IMR-90 (cell line): ENCODE data around the gene HOXA5. TPM values are rescaled to one million over a fixed set of nuclear protein-coding genes. Genes with fewer than 3 reads are reported as not detected.

Experiments
- ATAC-seq: fragments of 200-7000 bp; cut with Tn5 transposase; 2 replicates; pipeline ENCODE4 v1.9.1; 2020; ENCODE audit warnings: low read depth, mild to moderate bottlenecking, moderate library complexity
- BruUV-seq: library from RNA; stranded (reverse); fragments of 400-500 nt; replicated peaks from 2 replicates; lab custom pipeline; 2021; lab: Mats Ljungman, UMichigan
- CTCF ChIA-PET: fragments of 300-600 bp; formaldehyde crosslinking; extraction: SDS; loops from one replicate; lab custom pipeline; 2021; ENCODE audit warnings: antibody characterized with exemption; lab: Yijun Ruan, JAX
- POLR2A ChIA-PET: fragments of 300-600 bp; sonication (Branson Sonifier 250); formaldehyde crosslinking; loops from one replicate; lab custom pipeline; 2022; ENCODE audit warnings: antibody characterized with exemption; ENCODE audit not compliant: unreplicated experiment; lab: Charles Lee
- DNase-seq: peaks from one replicate; pipeline ENCODE4 v3.0.0; 2013
- H2AFZ ChIP-seq: replicated peaks from 2 replicates; pipeline ENCODE3; 2013; ENCODE audit warnings: low read length, mild to moderate bottlenecking; ENCODE audit not compliant: poor library complexity
- H2AK5ac ChIP-seq: 2 replicates; pipeline ENCODE4 v1.6.1; 2013; ENCODE audit warnings: low read depth, low read length, inconsistent platforms
- H2AK9ac ChIP-seq: replicated peaks from 2 replicates; pipeline ENCODE3; 2013; ENCODE audit warnings: mild to moderate bottlenecking, low read depth, low read length, moderate library complexity; ENCODE audit not compliant: poor library complexity
- H2BK120ac ChIP-seq: 2 replicates; pipeline ENCODE4 v1.6.1; 2013; ENCODE audit warnings: low read depth, low read length, inconsistent platforms
- H2BK15ac ChIP-seq: 3 replicates; pipeline ENCODE4 v1.6.1; 2013; ENCODE audit warnings: low read depth, low read length, inconsistent platforms
- H2BK20ac ChIP-seq: 2 replicates; pipeline ENCODE4 v1.6.1; 2013; ENCODE audit warnings: low read depth, mild to moderate bottlenecking, inconsistent platforms, low read length, moderate library complexity
- H2BK5ac ChIP-seq: 2 replicates; pipeline ENCODE4 v1.6.1; 2013; ENCODE audit warnings: mild to moderate bottlenecking, low read depth, low read length, inconsistent platforms; ENCODE audit not compliant: poor library complexity, severe bottlenecking
- H3K14ac ChIP-seq: replicated peaks from 2 replicates; pipeline ENCODE4 v1.6.1; 2013; ENCODE audit warnings: low read depth, low read length, inconsistent platforms
- H3K18ac ChIP-seq: 2 replicates; pipeline ENCODE4 v1.6.1; 2013; ENCODE audit warnings: low read depth, low read length, control low read depth
- H3K23ac ChIP-seq: 2 replicates; pipeline ENCODE4 v1.6.1; 2013; ENCODE audit warnings: low read depth, low read length, inconsistent platforms
- H3K27ac ChIP-seq: 2 replicates; pipeline ENCODE4 v1.5.1; 2013; ENCODE audit warnings: mild to moderate bottlenecking, control low read depth, low read length; ENCODE audit not compliant: insufficient read depth
- H3K27me3 ChIP-seq: 2 replicates; pipeline ENCODE4 v1.6.1; 2013; ENCODE audit warnings: low read length; ENCODE audit not compliant: control insufficient read depth, insufficient read depth
- H3K36me3 ChIP-seq: 2 replicates; pipeline ENCODE4 v1.6.1; 2013; ENCODE audit warnings: low read length, mixed read lengths; ENCODE audit not compliant: control insufficient read depth, insufficient read depth
- H3K4ac ChIP-seq: 2 replicates; pipeline ENCODE4 v1.6.1; 2013; ENCODE audit warnings: low read depth, low read length, inconsistent platforms
- H3K4me1 ChIP-seq: 2 replicates; pipeline ENCODE4 v1.6.1; 2013; ENCODE audit warnings: low read length, mixed read lengths; ENCODE audit not compliant: control insufficient read depth, insufficient read depth
- H3K4me2 ChIP-seq: 2 replicates; pipeline ENCODE4 v1.6.1; 2013; ENCODE audit warnings: low read depth, mild to moderate bottlenecking, control low read depth, low read length, moderate library complexity
- H3K4me3 ChIP-seq: 2 replicates; pipeline ENCODE4 v1.5.1; 2013; ENCODE audit warnings: low read depth, mild to moderate bottlenecking, control low read depth, low read length, moderate library complexity; ENCODE audit not compliant: insufficient read depth
- H3K56ac ChIP-seq: 2 replicates; pipeline ENCODE4 v1.6.1; 2013; ENCODE audit warnings: low read length, inconsistent platforms; ENCODE audit not compliant: insufficient read depth; ENCODE audit errors: extremely low read depth
- H3K79me1 ChIP-seq, 2 experiments: 2 replicates each; pipeline ENCODE4 v1.6.1; 2013; ENCODE audit warnings: low read length in 2 of 2, inconsistent platforms in 1 of 2, low read depth in 1 of 2
- H3K9ac ChIP-seq: 2 replicates; pipeline ENCODE4 v1.6.1; 2013; ENCODE audit warnings: low read depth, low read length, control low read depth
- H3K9me1 ChIP-seq: 2 replicates; pipeline ENCODE4 v1.6.1; 2013; ENCODE audit warnings: low read length, inconsistent platforms; ENCODE audit not compliant: insufficient read depth
- H3K9me3 ChIP-seq: 2 replicates; pipeline ENCODE4 v1.6.1; 2013; ENCODE audit warnings: low read length; ENCODE audit not compliant: control insufficient read depth, insufficient read depth
- H4K20me1 ChIP-seq: 2 replicates; pipeline ENCODE4 v1.6.1; 2013; ENCODE audit warnings: low read length, inconsistent platforms; ENCODE audit not compliant: insufficient read depth
- H4K5ac ChIP-seq: 2 replicates; pipeline ENCODE4 v1.6.1; 2013; ENCODE audit warnings: mild to moderate bottlenecking, low read depth, low read length, control low read depth
- H4K8ac ChIP-seq, 2 experiments: 2 replicates each; pipeline ENCODE4 v1.6.1; 2013; ENCODE audit warnings: low read depth in 2 of 2, low read length in 2 of 2, control low read depth in 1 of 2, inconsistent platforms in 1 of 2
- H4K91ac ChIP-seq: 2 replicates; pipeline ENCODE4 v1.6.1; 2013; ENCODE audit warnings: low read depth, low read length, inconsistent platforms; ENCODE audit not compliant: insufficient read depth
- CEBPB ChIP-seq: IDR thresholded peaks from 2 replicates; pipeline ENCODE4 v1.6.1; 2012; ENCODE audit warnings: low read depth, low read length, improper control_type of control experiment
- CHD1 ChIP-seq: IDR thresholded peaks from 2 replicates; pipeline ENCODE4 v1.6.1; 2012; ENCODE audit warnings: low read depth, low read length, improper control_type of control experiment
- CTCF ChIP-seq: conservative IDR thresholded peaks from 2 replicates; pipeline ENCODE4 v1.5.1; 2012; ENCODE audit warnings: mild to moderate bottlenecking, low read depth, low read length, improper control_type of control experiment
- FOS ChIP-seq: fragments of 150-350 bp; IDR thresholded peaks from 2 replicates; pipeline ENCODE4 v1.6.1; 2016; ENCODE audit warnings: low read depth, low read length
- MAFK ChIP-seq: IDR thresholded peaks from 2 replicates; pipeline ENCODE4 v1.6.1; 2012; ENCODE audit warnings: low read depth, low read length, improper control_type of control experiment
- MAZ ChIP-seq: IDR thresholded peaks from 2 replicates; pipeline ENCODE4 v1.6.1; 2012; ENCODE audit warnings: low read depth, mild to moderate bottlenecking, low read length, improper control_type of control experiment, moderate library complexity, borderline replicate concordance
- MXI1 ChIP-seq: IDR thresholded peaks from 2 replicates; pipeline ENCODE4 v1.6.1; 2012; ENCODE audit warnings: low read depth, mild to moderate bottlenecking, low read length, moderate library complexity, borderline replicate concordance
- NFE2L2 ChIP-seq: fragments of 150-350 bp; IDR thresholded peaks from 2 replicates; pipeline ENCODE4 v1.6.1; 2016; ENCODE audit warnings: low read depth, mild to moderate bottlenecking, low read length
- POLR2A ChIP-seq: IDR thresholded peaks from 2 replicates; pipeline ENCODE4 v1.6.1; 2012; ENCODE audit warnings: mild to moderate bottlenecking, low read depth, low read length
- RAD21 ChIP-seq: IDR thresholded peaks from 2 replicates; pipeline ENCODE4 v1.6.1; 2012; ENCODE audit warnings: low read length, improper control_type of control experiment
- RCOR1 ChIP-seq: IDR thresholded peaks from 2 replicates; pipeline ENCODE4 v1.6.1; 2012; ENCODE audit warnings: mild to moderate bottlenecking, low read length, improper control_type of control experiment; ENCODE audit not compliant: insufficient replicate concordance
- USF2 ChIP-seq: fragments of 150-350 bp; IDR thresholded peaks from 2 replicates; pipeline ENCODE4 v1.6.1; 2017; ENCODE audit warnings: mild to moderate bottlenecking, antibody characterized with exemption, low read length, low read depth
- WGBS, 2 experiments: methylation state at CpG; one replicate each; pipeline versions ENCODE4 v1.1.5 to v1.1.7; 2013; ENCODE audit warnings: missing lambda C conversion rate in 2 of 2; ENCODE audit not compliant: insufficient read length in 1 of 2; ENCODE audit errors: extremely low coverage in 2 of 2; 5-methylcytosine and 5-hydroxymethylcytosine counted together
- dilution Hi-C: fragments of 300-500 bp; cut with HindIII; formaldehyde crosslinking; loops from one replicate; pipeline ENCODE4 v1.14.3; 2018; ENCODE audit warnings: low sequenced_read_pairs; ENCODE audit not compliant: unreplicated experiment
- in situ Hi-C: fragments of 300-500 bp; cut with MboI; formaldehyde crosslinking; loops from 3 replicates; pipeline ENCODE4 v1.14.3; 2019; ENCODE audit warnings: low sequenced_read_pairs, inconsistent platforms, mixed read lengths
- intact Hi-C: fragments of 100-400 bp; cut with micrococcal nuclease; formaldehyde crosslinking; loops from 2 replicates; pipeline ENCODE4 v1.10.0; 2022
- polyA plus RNA-seq, 3 experiments: library from polyadenylated mRNA; depleted of rRNA; stranded (reverse); fragments of >200 nt; gene quantifications; 2 replicates each; pipeline ENCODE4 v1.2.3, GENCODE V29; 2012; ENCODE audit warnings: low replicate concordance in 1 of 3
- total RNA-seq: library from RNA; depleted of rRNA; stranded (reverse); fragments of >200 nt; gene quantifications from 2 replicates; pipeline ENCODE4 v1.2.3, GENCODE V29; 2012
- TF ChIP-seq, protein P1 (sequence below): fragments of 150-350 bp; IDR thresholded peaks from 2 replicates; pipeline ENCODE4 v1.6.1; 2016; ENCODE audit warnings: low read depth, mild to moderate bottlenecking, low read length, moderate library complexity, borderline replicate concordance

HOXA5 gene
- total and polyA plus RNA-seq, 2 of the 4 experiments (the other 2 are of a cell fraction), result 19.9 to 29.4 TPM

DNA sequence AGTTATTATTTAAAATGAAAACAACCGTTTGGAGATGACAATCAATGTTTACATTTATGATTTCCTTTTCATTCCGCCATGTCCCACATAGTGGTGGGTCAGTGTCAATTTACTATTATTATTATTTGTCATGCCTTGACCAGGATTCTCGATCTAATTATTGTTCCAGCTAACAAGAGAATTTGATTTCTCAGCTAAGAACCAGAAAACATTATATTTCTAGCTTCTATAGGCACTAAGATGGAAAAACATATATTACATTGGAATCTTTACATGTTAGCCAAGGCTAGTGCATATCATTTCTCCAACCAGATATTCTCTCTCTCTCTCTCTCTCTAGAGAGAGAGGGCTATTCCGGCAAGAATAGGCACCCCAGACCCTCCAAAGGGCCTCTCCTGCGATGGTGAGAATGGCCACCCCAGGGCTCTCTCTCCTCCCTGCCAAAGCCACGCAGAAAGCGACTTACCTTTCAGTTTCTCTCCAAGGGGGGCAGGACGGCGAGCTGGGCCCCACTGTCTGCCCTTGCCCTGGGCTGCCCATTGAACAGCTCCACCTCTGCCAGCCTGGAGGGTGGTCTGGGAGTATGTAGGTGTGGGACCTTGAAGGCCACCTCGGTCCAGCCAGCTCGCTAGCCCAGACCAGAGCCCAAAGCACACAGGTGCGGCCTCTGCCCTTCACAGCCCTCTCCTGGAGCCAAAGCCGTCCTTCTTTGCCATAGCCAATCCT, 6.5 kb upstream of the HOXA5 start:
- Histone ChIP-seq H3K4ac (peak overlapping the region; percentile 35), H3K4me3 (peak overlapping the region; percentile 54), H2BK5ac (peak overlapping the region; percentile 16), H4K5ac (no peak overlapping the region), H2AFZ (peak overlapping the region; percentile 84), H2BK120ac (peak overlapping the region; percentile 27; the same call in 1 of the 2 replicates), H2BK15ac (0 out of 3 replicates have a peak overlapping the region, but pooled peaks have one; percentile 7), H3K9ac (peak overlapping the region; percentile 74), H3K27me3 (no peaks in the 10 kb centered on the region), H3K18ac (peak overlapping the region; percentile 15; the same call in 1 of the 2 replicates), H3K79me1 (peaks cover 9 to 27% of the 10 kb centered on the region in 2 experiments; a peak in 3 of 4 replicates), H3K4me2 (peak overlapping the region; percentile 71), H4K8ac (peak overlapping the region; percentile 33 to 62; a peak in 2 of 4 replicates), H2BK20ac (no peak overlapping the region), H3K4me1 (peaks cover 17% of the 10 kb centered on the region), H3K9me1 (peaks cover 3% of the 10 kb centered on the region; the same call in 1 of the 2 replicates), H4K20me1 (no peaks in the 10 kb centered on the region), H3K36me3 (no peaks in the 10 kb centered on the region; the same call in 1 of the 2 replicates), H3K9me3 (no peaks in the 10 kb centered on the region), H2AK5ac (0 out of 2 replicates have a peak overlapping the region, but pooled peaks have one; percentile 20), H3K14ac (0 out of 2 replicates have a peak overlapping the region, but pooled peaks have one; percentile 17), H4K91ac (peak overlapping the region; percentile 65), H2AK9ac (peak overlapping the region; percentile 21), H3K23ac (peak overlapping the region; percentile 43), H3K27ac (peak overlapping the region; percentile 83), H3K56ac (0 out of 2 replicates have a peak overlapping the region, but pooled peaks have one; percentile 10)
- intact Hi-C loops, result loop anchor here (5.0 kb wide), 1 partner anchor 1058 kb away; no protein-coding TSS in a partner anchor
- CTCF ChIA-PET, result interaction anchor here (0.8 to 1.3 kb wide), 4 partner anchors 16 to 1257 kb away, joined by 3 to 5 read pairs (median 4); no protein-coding TSS in a partner anchor
- dilution Hi-C loops, result no loop called here
- ATAC-seq (no peak; the same call in 1 of the 2 replicates), DNase-seq (no peak)
- WGBS, 2 experiments, result no CpG with 5 or more reads among the region's 13 CpGs
- POLR2A ChIA-PET, result no interaction called here
- in situ Hi-C loops, result loop anchor here (10.0 kb wide), 1 partner anchor 955 kb away; no protein-coding TSS in a partner anchor
- BruUV-seq, result no TSS peak
- TF ChIP-seq CHD1 (no peak), USF2 (no peak), FOS (no peak), NFE2L2 (no peak), MAZ (no peak), MAFK (no peak), RCOR1 (no peak), POLR2A (no peak), CEBPB (no peak), MXI1 (no peak), RAD21 (no peak), CTCF (no peak)
- TF ChIP-seq, protein P1, sequence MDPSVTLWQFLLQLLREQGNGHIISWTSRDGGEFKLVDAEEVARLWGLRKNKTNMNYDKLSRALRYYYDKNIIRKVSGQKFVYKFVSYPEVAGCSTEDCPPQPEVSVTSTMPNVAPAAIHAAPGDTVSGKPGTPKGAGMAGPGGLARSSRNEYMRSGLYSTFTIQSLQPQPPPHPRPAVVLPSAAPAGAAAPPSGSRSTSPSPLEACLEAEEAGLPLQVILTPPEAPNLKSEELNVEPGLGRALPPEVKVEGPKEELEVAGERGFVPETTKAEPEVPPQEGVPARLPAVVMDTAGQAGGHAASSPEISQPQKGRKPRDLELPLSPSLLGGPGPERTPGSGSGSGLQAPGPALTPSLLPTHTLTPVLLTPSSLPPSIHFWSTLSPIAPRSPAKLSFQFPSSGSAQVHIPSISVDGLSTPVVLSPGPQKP, result no peak
